ENCODE results near the gene FBXO15. TPM values are rescaled to one million over a fixed set of nuclear protein-coding genes. Genes with fewer than 3 reads are reported as not detected.

Gene FBXO15
- total RNA-seq, 6 donors from 2014 or later: 0.83 to 11.9 (median 2.6) TPM

- H3K9me3 ChIP-seq: peaks cover 0 to 5% (median 0%) of the 10 kb centered on the region in 4 donors
- H3K4me3 ChIP-seq: no peak overlapping the region
- no peaks in the 10 kb centered on the region for H3K27me3 ChIP-seq
- no peaks in the 10 kb centered on the region for H3K36me3 ChIP-seq
- TF ChIP-seq CTCF (IDR thresholded peaks at IDR 0.05): no peak
- no peak for TF ChIP-seq POLR2A (IDR thresholded peaks at IDR 0.05)
- no peak for TF ChIP-seq POLR2AphosphoS5 (IDR thresholded peaks at IDR 0.05)
- TF ChIP-seq EP300 (IDR thresholded peaks at IDR 0.05): no peak
- H3K27ac ChIP-seq: no peak overlapping the region
- DNase-seq (no peak), ATAC-seq (ENCODE audit: low FRiP score in 2 of 2) (no peak)
- 75 to 83% methylated on average over 1 of the region's 1 CpG for WGBS, 2 donors
- no peaks in the 10 kb centered on the region for H3K4me1 ChIP-seq
Observed at GRCh38 chr18:74097803-74098202, 49.8 kb downstream of the FBXO15 start.

GRCh38 chr18:74092922-74093321, 54.7 kb downstream of the FBXO15 start:
- Histone ChIP-seq H3K9me3 (no peaks in the 10 kb centered on the region), H3K4me3 (no peak overlapping the region), H3K27ac (no peak overlapping the region), H3K36me3 (no peaks in the 10 kb centered on the region), H3K4me1 (no peaks in the 10 kb centered on the region), H3K27me3 (no peaks in the 10 kb centered on the region)
- no peak for TF ChIP-seq POLR2AphosphoS5 (IDR thresholded peaks at IDR 0.05)
- TF ChIP-seq EP300 (IDR thresholded peaks at IDR 0.05): no peak
- TF ChIP-seq POLR2A (IDR thresholded peaks at IDR 0.05): no peak
- no peak for TF ChIP-seq CTCF (IDR thresholded peaks at IDR 0.05)
- DNase-seq: peak in 1 of 2 donors; percentile 21
- 93 to 95% methylated on average over 3 of the region's 3 CpGs for WGBS, 2 donors
- ATAC-seq (ENCODE audit: low FRiP score in 2 of 2): no peak

- no peaks in the 10 kb centered on the region for H3K9me3 ChIP-seq
- 86 to 87% methylated on average over 8 to 9 of the region's 9 CpGs for WGBS, 2 donors
- H3K27me3 ChIP-seq: no peaks in the 10 kb centered on the region
- no peaks in the 10 kb centered on the region for H3K36me3 ChIP-seq
- H3K27ac ChIP-seq: no peak overlapping the region
- ATAC-seq (ENCODE audit: low FRiP score in 2 of 2) (no peak), DNase-seq (peak in 1 of 2 donors; percentile 6)
- TF ChIP-seq CTCF (IDR thresholded peaks at IDR 0.05) (no peak), EP300 (IDR thresholded peaks at IDR 0.05) (no peak), POLR2A (IDR thresholded peaks at IDR 0.05) (no peak), POLR2AphosphoS5 (IDR thresholded peaks at IDR 0.05) (no peak)
- H3K4me3 ChIP-seq: no peak overlapping the region
- no peaks in the 10 kb centered on the region for H3K4me1 ChIP-seq
Observed at GRCh38 chr18:74084184-74084855, 63.3 kb downstream of the FBXO15 start.

- H3K27me3 ChIP-seq: no peaks in the 10 kb centered on the region
- no peak overlapping the region for H3K4me3 ChIP-seq
- no peak overlapping the region for H3K27ac ChIP-seq
- no peaks in the 10 kb centered on the region for H3K36me3 ChIP-seq
- ATAC-seq (ENCODE audit: low FRiP score in 2 of 2) (no peak), DNase-seq (no peak)
- WGBS, 2 donors: 43 to 60% methylated on average over 3 of the region's 3 CpGs
- H3K4me1 ChIP-seq: no peaks in the 10 kb centered on the region
- no peaks in the 10 kb centered on the region for H3K9me3 ChIP-seq
- TF ChIP-seq EP300 (IDR thresholded peaks at IDR 0.05) (no peak), POLR2A (IDR thresholded peaks at IDR 0.05) (no peak), POLR2AphosphoS5 (IDR thresholded peaks at IDR 0.05) (no peak), CTCF (IDR thresholded peaks at IDR 0.05) (no peak)
Observed at GRCh38 chr18:74083557-74083952, 64.1 kb downstream of the FBXO15 start.
